Naive thymus-derived CD8-positive, alpha-beta T cell (primary cell): ENCODE data around the gene UBE2J1. TPM values are rescaled to one million over a fixed set of nuclear protein-coding genes. Genes with fewer than 3 reads are reported as not detected.
"Not testable (repeated sequence)": the region's sequence is repeated elsewhere in the genome, so short reads cannot be mapped to it uniquely, and the experiment has no call there.

Experiments used
- ATAC-seq, 2 donors: fragments of 150-1000 bp; cut with Tn5 transposase in 1 of 2; sonication (Bioruptor Pico), chemical (Tn5 transposase) in 1 of 2; 1 replicate in 1 of 2; 2 replicates in 1 of 2; pipeline ENCODE4 v1.10.0; 2021; ENCODE audit warnings: mild to moderate bottlenecking in 2 of 2, moderate library complexity in 2 of 2
- POLR2A ChIA-PET: fragments of 350-600 bp; sonication (Branson Sonifier 250); formaldehyde crosslinking; loops from one replicate; lab custom pipeline; 2021; ENCODE audit warnings: antibody characterized with exemption; lab: Charles Lee
- DNase-seq, 10 donors: peaks; one replicate each; pipeline versions ENCODE4 v3.0.0 to v3.0.0-alpha.2; 2020 to 2022
- H3K27ac Mint-ChIP-seq, 10 donors: one replicate each; pipeline ENCODE4 v1.8.0; 2020 to 2022; ENCODE audit warnings: mild to moderate bottlenecking in 10 of 10, mixed read lengths in 10 of 10, moderate library complexity in 4 of 10, inconsistent platforms in 1 of 10
- H3K27me3 Mint-ChIP-seq, 5 donors: one replicate each; pipeline ENCODE4 v1.8.0; 2021 to 2022; ENCODE audit warnings: mixed read lengths in 5 of 5
- H3K36me3 Mint-ChIP-seq, 3 donors: one replicate each; pipeline ENCODE4 v1.8.0; 2020 to 2022; ENCODE audit warnings: mixed read lengths in 3 of 3, mild to moderate bottlenecking in 2 of 3, inconsistent platforms in 1 of 3
- H3K4me1 Mint-ChIP-seq, 4 donors: one replicate each; pipeline ENCODE4 v1.8.0; 2021 to 2022; ENCODE audit warnings: mixed read lengths in 4 of 4
- H3K4me3 Mint-ChIP-seq, 10 donors: one replicate each; pipeline ENCODE4 v1.8.0; 2020 to 2022; ENCODE audit warnings: mild to moderate bottlenecking in 10 of 10, mixed read lengths in 10 of 10, moderate library complexity in 6 of 10, inconsistent platforms in 1 of 10
- H3K9me3 Mint-ChIP-seq, 9 donors: one replicate each; pipeline ENCODE4 v1.8.0; 2020 to 2022; ENCODE audit warnings: mixed read lengths in 9 of 9, mild to moderate bottlenecking in 3 of 9, inconsistent platforms in 1 of 9, moderate library complexity in 1 of 9
- polyA plus RNA-seq, 3 donors: library from polyadenylated mRNA; unstranded; fragments of 300-500 nt; fragmentation: Illumina TruSeq; gene quantifications; one replicate each; pipeline ENCODE4 v1.2.3, GENCODE V29; 2021
- total RNA-seq, 8 experiments: library from RNA in 2 of 8; stranded (reverse) in 2 of 8; gene quantifications; one replicate each; pipeline ENCODE4 v1.2.3 and lab custom pipeline; 2021 to 2026

UBE2J1 gene
- total RNA-seq (10 to 100 TPM; 18.8 to 19.7 TPM), polyA plus RNA-seq (10 to 100 TPM; 24.8 to 30.8 (median 27.5) TPM), total RNA-seq (lab: John Stamatoyannopoulos, UW) (39.5 to 50.9 (median 44.6) reads per million in 6 experiments)

- H3K36me3 Mint-ChIP-seq, result no peaks in the 10 kb centered on the region
- DNase-seq (peak; percentile 44 to 84 (median 66)), ATAC-seq (peak; percentile 79 to 81)
- POLR2A ChIA-PET, result interaction anchor here (0.5 to 5.9 kb wide), 12 partner anchors 17 to 421 kb away, joined by 3 to 50 read pairs (median 4); partner anchors contain the start of genes PM20D2, PNRC1, RNGTT and RRAGD
- peaks cover 35 to 84% (median 65%) of the 10 kb centered on the region in 4 donors for H3K4me1 Mint-ChIP-seq
- H3K9me3 Mint-ChIP-seq, result no peaks in the 10 kb centered on the region
- H3K4me3 Mint-ChIP-seq, result peak within 1 kb of the TSS; percentile 89 to 99 (median 96)
- H3K27me3 Mint-ChIP-seq, result no peaks in the 10 kb centered on the region
- H3K27ac Mint-ChIP-seq, result peak within 1 kb of the TSS; percentile 95 to 99 (median 98)
These were observed at the start of gene UBE2J1 for GRCh38 chr6:89352278-89353117. UBE2J1 (minus strand) TSS chr6:89352722; CDS start chr6:89352569, 153 bp downstream.

- no peak for ATAC-seq
- H3K9me3 Mint-ChIP-seq, result no peaks in the 10 kb centered on the region
- POLR2A ChIA-PET, result no interaction called here
- H3K27me3 Mint-ChIP-seq, result no peaks in the 10 kb centered on the region
- DNase-seq, result no peak
- H3K4me1 Mint-ChIP-seq, result peaks cover 0 to 2% (median 0%) of the 10 kb centered on the region in 4 donors
- H3K4me3 Mint-ChIP-seq, result peak overlapping the region in 1 of 10 donors; percentile 46
- peaks cover 0 to 5% (median 0%) of the 10 kb centered on the region in 3 donors for H3K36me3 Mint-ChIP-seq
- H3K27ac Mint-ChIP-seq, result peak overlapping the region in 1 of 10 donors; percentile 73
These were observed 48.4 kb upstream of the UBE2J1 start for GRCh38 chr6:89400912-89401399.

GRCh38 chr6:89400050-89400449 is 47.5 kb upstream of the UBE2J1 start:
- Mint-ChIP-seq H3K36me3 (peaks cover 0 to 5% (median 0%) of the 10 kb centered on the region in 3 donors), H3K27ac (no peak overlapping the region), H3K27me3 (no peaks in the 10 kb centered on the region), H3K4me3 (no peak overlapping the region), H3K4me1 (no peaks in the 10 kb centered on the region), H3K9me3 (no peaks in the 10 kb centered on the region)
- ATAC-seq, result no peak
- no peak for DNase-seq
- POLR2A ChIA-PET, result no interaction called here

- POLR2A ChIA-PET, result no interaction called here
- no peak overlapping the region for H3K4me3 Mint-ChIP-seq
- DNase-seq (no peak), ATAC-seq (no peak)
- H3K4me1 Mint-ChIP-seq, result no peaks in the 10 kb centered on the region
- H3K36me3 Mint-ChIP-seq, result peaks cover 0 to 5% (median under 1%) of the 10 kb centered on the region in 3 donors
- H3K27ac Mint-ChIP-seq, result no peak overlapping the region
- no peaks in the 10 kb centered on the region for H3K27me3 Mint-ChIP-seq
- peaks cover 0 to 3% (median 0%) of the 10 kb centered on the region in 9 donors for H3K9me3 Mint-ChIP-seq
These were observed 46.4 kb upstream of the UBE2J1 start for GRCh38 chr6:89398762-89399525.

GRCh38 chr6:89397884-89398283 is 45.4 kb upstream of the UBE2J1 start:
- Mint-ChIP-seq H3K27ac (peak overlapping the region in 1 of 10 donors; percentile 27), H3K9me3 (peaks cover 0 to 13% (median 8%) of the 10 kb centered on the region in 9 donors), H3K36me3 (peaks cover 2 to 11% (median 9%) of the 10 kb centered on the region in 3 donors)
- H3K4me1 Mint-ChIP-seq, H3K27me3 Mint-ChIP-seq, H3K4me3 Mint-ChIP-seq, POLR2A ChIA-PET, ATAC-seq, DNase-seq: not testable (repeated sequence)

GRCh38 chr6:89393659-89394058 is 41.1 kb upstream of the UBE2J1 start:
- ATAC-seq, result no peak
- H3K4me1 Mint-ChIP-seq, result no peaks in the 10 kb centered on the region
- peaks cover 0 to 16% (median 8%) of the 10 kb centered on the region in 9 donors for H3K9me3 Mint-ChIP-seq

GRCh38 chr6:89392823-89393222 is 40.3 kb upstream of the UBE2J1 start:
- Mint-ChIP-seq H3K36me3 (peaks cover 2 to 13% (median 12%) of the 10 kb centered on the region in 3 donors), H3K4me1 (no peaks in the 10 kb centered on the region), H3K9me3 (peaks cover 0 to 16% (median 8%) of the 10 kb centered on the region in 9 donors), H3K27ac (no peak overlapping the region), H3K4me3 (no peak overlapping the region), H3K27me3 (peaks cover 0 to 7% (median 0%) of the 10 kb centered on the region in 5 donors)
- POLR2A ChIA-PET, result no interaction called here
- ATAC-seq (no peak), DNase-seq (no peak)

More at GRCh38 chr6:89393659-89394058, 41.1 kb upstream of the UBE2J1 start:
- POLR2A ChIA-PET, result no interaction called here
- Mint-ChIP-seq H3K27me3 (peaks cover 0 to 7% (median 0%) of the 10 kb centered on the region in 5 donors), H3K36me3 (peaks cover 2 to 13% (median 12%) of the 10 kb centered on the region in 3 donors), H3K27ac (no peak overlapping the region), H3K4me3 (no peak overlapping the region)
- no peak for DNase-seq

- Mint-ChIP-seq H3K9me3 (peaks cover 0 to 12% (median 8%) of the 10 kb centered on the region in 9 donors), H3K27me3 (peaks cover 0 to 9% (median 0%) of the 10 kb centered on the region in 5 donors), H3K27ac (no peak overlapping the region), H3K4me1 (peaks cover 0 to 6% (median 0%) of the 10 kb centered on the region in 4 donors), H3K36me3 (peaks cover 2 to 11% (median 11%) of the 10 kb centered on the region in 3 donors), H3K4me3 (no peak overlapping the region)
- DNase-seq, result no peak
- ATAC-seq, result no peak
- POLR2A ChIA-PET, result no interaction called here
These were observed 36.3 kb upstream of the UBE2J1 start for GRCh38 chr6:89388846-89389245.

- peaks cover 0 to 6% (median 0%) of the 10 kb centered on the region in 4 donors for H3K4me1 Mint-ChIP-seq
- H3K27me3 Mint-ChIP-seq, result peaks cover 0 to 9% (median 0%) of the 10 kb centered on the region in 5 donors
- H3K9me3 Mint-ChIP-seq, result peaks cover 0 to under 1% (median 0%) of the 10 kb centered on the region in 9 donors
- H3K36me3 Mint-ChIP-seq, result peaks cover 0 to 7% (median 0%) of the 10 kb centered on the region in 3 donors
- H3K27ac Mint-ChIP-seq, result no peak overlapping the region
- DNase-seq, result no peak
- H3K4me3 Mint-ChIP-seq, result no peak overlapping the region
- no peak for ATAC-seq
- POLR2A ChIA-PET, result no interaction called here
These were observed 35.1 kb upstream of the UBE2J1 start for GRCh38 chr6:89387516-89388201.

- Mint-ChIP-seq H3K4me1 (peaks cover 0 to 6% (median 0%) of the 10 kb centered on the region in 4 donors), H3K27ac (no peak overlapping the region), H3K9me3 (no peaks in the 10 kb centered on the region), H3K4me3 (no peak overlapping the region), H3K27me3 (peaks cover 0 to 9% (median 0%) of the 10 kb centered on the region in 5 donors), H3K36me3 (peaks cover 0 to 7% (median 0%) of the 10 kb centered on the region in 3 donors)
- no peak for DNase-seq
- POLR2A ChIA-PET, result no interaction called here
- no peak for ATAC-seq
These were observed 34.5 kb upstream of the UBE2J1 start for GRCh38 chr6:89386917-89387491.

GRCh38 chr6:89385846-89386245 is 33.3 kb upstream of the UBE2J1 start:
- Mint-ChIP-seq H3K27me3 (peaks cover 0 to 13% (median 0%) of the 10 kb centered on the region in 5 donors), H3K4me3 (no peak overlapping the region), H3K27ac (no peak overlapping the region), H3K4me1 (peaks cover 0 to 6% (median 0%) of the 10 kb centered on the region in 4 donors), H3K36me3 (peaks cover 0 to 5% (median 0%) of the 10 kb centered on the region in 3 donors), H3K9me3 (no peaks in the 10 kb centered on the region)
- DNase-seq (no peak), ATAC-seq (no peak)
- POLR2A ChIA-PET, result no interaction called here
